ENCODE measurements around the gene NECAB3. TPM values are rescaled to one million over a fixed set of nuclear protein-coding genes. Genes with fewer than 3 reads are reported as not detected.
A peak's percentile ranks its signal among the peaks of the same experiment; 100 is the strongest.
"Not testable (repeated sequence)": the region's sequence is repeated elsewhere in the genome, so short reads cannot be mapped to it uniquely, and the experiment has no call there.

NECAB3 gene
- total RNA-seq, 1 donor from 2014 or later: 63.3 TPM

DNA sequence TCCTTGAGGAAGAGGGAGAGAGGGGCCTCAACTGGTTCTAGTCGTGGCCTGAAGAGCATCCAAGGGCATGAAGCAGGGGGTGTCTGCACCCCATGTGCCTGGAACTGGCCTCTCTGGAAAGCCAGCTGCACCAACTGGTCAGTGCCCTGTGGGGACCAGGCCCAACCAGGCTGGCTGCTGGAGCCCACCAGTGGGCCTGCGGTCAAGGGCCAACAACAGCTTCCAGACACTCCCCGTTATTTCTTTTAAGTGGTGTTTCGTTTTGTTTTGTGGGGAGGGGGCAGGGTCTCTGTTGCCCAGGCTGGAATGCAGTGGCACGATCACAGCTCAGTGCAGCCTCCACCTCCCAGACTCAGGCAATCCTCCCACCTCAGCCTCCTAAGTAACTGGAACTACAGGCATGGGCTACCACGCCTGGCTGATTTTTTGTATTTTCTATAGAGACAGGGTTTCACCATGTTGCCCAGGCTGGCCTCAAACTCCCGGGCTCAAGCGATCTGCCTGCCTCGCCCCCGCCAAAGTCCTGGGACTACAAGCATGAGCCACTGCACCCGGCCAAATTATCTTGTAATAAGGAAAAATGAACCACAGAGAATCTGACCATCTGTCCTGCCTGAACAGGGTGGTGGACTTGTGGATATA, 24.0 kb downstream of the NECAB3 start:
- H3K9me3 Mint-ChIP-seq: no peaks in the 10 kb centered on the region
- peak overlapping the region; percentile 27 for H3K4me3 Mint-ChIP-seq
- H3K27me3 Mint-ChIP-seq (ENCODE audit: low read depth): peaks cover 3% of the 10 kb centered on the region
- peaks cover 10% of the 10 kb centered on the region for H3K36me3 Mint-ChIP-seq (ENCODE audit: low read depth)
- H3K4me1 Mint-ChIP-seq: peaks cover 29% of the 10 kb centered on the region
- H3K27ac Mint-ChIP-seq (ENCODE audit: unreplicated experiment): no peak overlapping the region
- TF ChIP-seq, protein P1, sequence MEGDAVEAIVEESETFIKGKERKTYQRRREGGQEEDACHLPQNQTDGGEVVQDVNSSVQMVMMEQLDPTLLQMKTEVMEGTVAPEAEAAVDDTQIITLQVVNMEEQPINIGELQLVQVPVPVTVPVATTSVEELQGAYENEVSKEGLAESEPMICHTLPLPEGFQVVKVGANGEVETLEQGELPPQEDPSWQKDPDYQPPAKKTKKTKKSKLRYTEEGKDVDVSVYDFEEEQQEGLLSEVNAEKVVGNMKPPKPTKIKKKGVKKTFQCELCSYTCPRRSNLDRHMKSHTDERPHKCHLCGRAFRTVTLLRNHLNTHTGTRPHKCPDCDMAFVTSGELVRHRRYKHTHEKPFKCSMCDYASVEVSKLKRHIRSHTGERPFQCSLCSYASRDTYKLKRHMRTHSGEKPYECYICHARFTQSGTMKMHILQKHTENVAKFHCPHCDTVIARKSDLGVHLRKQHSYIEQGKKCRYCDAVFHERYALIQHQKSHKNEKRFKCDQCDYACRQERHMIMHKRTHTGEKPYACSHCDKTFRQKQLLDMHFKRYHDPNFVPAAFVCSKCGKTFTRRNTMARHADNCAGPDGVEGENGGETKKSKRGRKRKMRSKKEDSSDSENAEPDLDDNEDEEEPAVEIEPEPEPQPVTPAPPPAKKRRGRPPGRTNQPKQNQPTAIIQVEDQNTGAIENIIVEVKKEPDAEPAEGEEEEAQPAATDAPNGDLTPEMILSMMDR (conservative IDR thresholded peaks at IDR 0.05): no peak
- no peak for DNase-seq (ENCODE audit: low read depth, low spot score)

DNA sequence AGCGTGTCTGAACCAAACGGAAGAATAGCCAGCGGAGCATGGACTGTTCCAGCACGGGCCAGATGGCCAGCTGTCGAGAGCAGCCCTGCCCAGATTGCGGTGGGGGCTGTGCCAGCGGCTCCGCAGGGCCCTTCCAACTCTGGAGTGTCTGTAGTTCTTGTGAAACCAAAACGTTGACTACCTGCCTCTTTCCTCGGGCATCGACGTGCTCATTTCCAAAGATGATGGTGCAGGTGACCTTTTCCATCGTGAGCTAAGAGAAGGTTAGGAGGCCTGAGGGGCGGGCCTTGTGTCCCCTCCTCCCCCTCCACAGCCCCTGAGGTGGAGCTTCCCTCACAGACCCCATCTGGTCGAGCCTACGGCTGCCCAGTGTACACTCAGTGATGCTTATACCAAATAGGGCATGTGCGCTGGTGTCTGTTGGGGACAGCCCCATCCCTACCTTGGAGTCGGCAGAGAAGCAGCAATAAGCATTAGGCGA, 25.0 kb downstream of the NECAB3 start:
- H3K36me3 Mint-ChIP-seq (ENCODE audit: low read depth): peaks cover 11% of the 10 kb centered on the region
- H3K27ac Mint-ChIP-seq (ENCODE audit: unreplicated experiment): peak overlapping the region; percentile 79
- peak overlapping the region; percentile 54 for H3K4me3 Mint-ChIP-seq
- H3K27me3 Mint-ChIP-seq (ENCODE audit: low read depth): peaks cover 3% of the 10 kb centered on the region
- no peak for DNase-seq (ENCODE audit: low read depth, low spot score)
- TF ChIP-seq, protein P1 (conservative IDR thresholded peaks at IDR 0.05): no peak
- peaks cover 29% of the 10 kb centered on the region for H3K4me1 Mint-ChIP-seq
- H3K9me3 Mint-ChIP-seq: no peaks in the 10 kb centered on the region

DNA sequence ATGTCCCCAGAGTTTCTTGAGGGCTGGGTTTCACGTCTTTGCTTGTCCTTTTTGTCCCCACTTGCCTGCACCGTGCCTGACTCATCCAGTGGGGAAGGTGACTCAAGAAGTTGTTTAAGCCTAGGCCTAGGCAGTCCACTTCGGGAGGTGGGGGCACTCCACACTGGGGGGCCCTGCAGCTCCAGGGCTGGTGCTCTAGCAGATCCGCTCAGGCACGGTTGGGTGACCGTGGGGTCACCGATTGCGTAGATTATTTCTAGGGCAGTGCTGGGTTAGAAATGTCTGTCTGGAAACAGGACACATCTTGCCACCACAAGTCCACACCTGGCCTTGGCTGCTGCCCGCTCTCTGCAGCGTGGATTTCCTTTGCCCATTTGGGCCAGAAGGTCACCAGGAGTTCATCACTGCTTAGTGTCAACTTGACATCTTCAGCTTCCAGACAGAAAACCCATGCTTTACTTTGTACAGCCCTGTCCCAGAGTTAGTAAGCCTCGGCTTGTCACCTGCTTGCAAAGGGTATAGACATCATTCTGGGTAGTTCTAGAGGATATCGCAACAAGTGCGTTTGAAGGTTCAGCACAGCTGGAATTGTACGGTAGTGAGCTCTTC, 25.7 kb downstream of the NECAB3 start:
- Mint-ChIP-seq H3K4me3 (no peak overlapping the region), H3K4me1 (peaks cover 28% of the 10 kb centered on the region), H3K27me3 (ENCODE audit: low read depth) (peaks cover 3% of the 10 kb centered on the region), H3K9me3 (no peaks in the 10 kb centered on the region), H3K36me3 (ENCODE audit: low read depth) (peaks cover 11% of the 10 kb centered on the region), H3K27ac (ENCODE audit: unreplicated experiment) (peak overlapping the region; percentile 32)
- TF ChIP-seq, protein P1 (conservative IDR thresholded peaks at IDR 0.05): no peak
- no peak for DNase-seq (ENCODE audit: low read depth, low spot score)

- TF ChIP-seq, protein P1 (conservative IDR thresholded peaks at IDR 0.05): no peak
- Mint-ChIP-seq H3K4me1 (peaks cover 22% of the 10 kb centered on the region), H3K36me3 (ENCODE audit: low read depth) (peaks cover 11% of the 10 kb centered on the region), H3K9me3 (no peaks in the 10 kb centered on the region), H3K4me3 (no peak overlapping the region), H3K27ac (ENCODE audit: unreplicated experiment) (peak overlapping the region; percentile 62), H3K27me3 (ENCODE audit: low read depth) (no peaks in the 10 kb centered on the region)
- no peak for DNase-seq (ENCODE audit: low read depth, low spot score)
These were observed 26.4 kb downstream of the NECAB3 start for GRCh38 chr20:33647603-33648395.

- Mint-ChIP-seq H3K4me1 (peaks cover 22% of the 10 kb centered on the region), H3K36me3 (ENCODE audit: low read depth) (peaks cover 11% of the 10 kb centered on the region)
- not testable (repeated sequence) for H3K9me3 Mint-ChIP-seq; H3K27ac Mint-ChIP-seq (ENCODE audit: unreplicated experiment); H3K27me3 Mint-ChIP-seq (ENCODE audit: low read depth); H3K4me3 Mint-ChIP-seq; DNase-seq (ENCODE audit: low read depth, low spot score)
These were observed 27.1 kb downstream of the NECAB3 start for GRCh38 chr20:33646959-33647602.

Data from neural crest cell (in vitro differentiated cells).